HepG2 (cell line): ENCODE data around the gene KLF15. TPM values are rescaled to one million over a fixed set of nuclear protein-coding genes. Genes with fewer than 3 reads are reported as not detected.

Source experiments
- ERF ChIP-seq: IDR thresholded peaks from 2 replicates; pipeline ENCODE4 v1.6.1; 2018; ENCODE audit warnings: missing biosample characterization, missing genetic modification reagents
- FOXK2 ChIP-seq: fragments of 450-650 bp; IDR thresholded peaks from 2 replicates; pipeline ENCODE4 v1.6.1; 2016
- FOXO4 ChIP-seq: sonication (generic); formaldehyde crosslinking; conservative IDR thresholded peaks from 2 replicates; pipeline ENCODE4 v1.8.1; 2023; ENCODE audit warnings: missing genetic modification reagents
- FUBP1 ChIP-seq: sonication (generic); formaldehyde crosslinking; IDR thresholded peaks from 2 replicates; pipeline ENCODE4 v1.5.1; 2020; ENCODE audit warnings: missing genetic modification reagents, mild to moderate bottlenecking, borderline replicate concordance
- HMG20A ChIP-seq: IDR thresholded peaks from 2 replicates; pipeline ENCODE4 v1.6.1; 2016; ENCODE audit warnings: borderline replicate concordance
- HMGXB4 ChIP-seq, 2 experiments: sonication (generic) in 1 of 2; formaldehyde crosslinking in 1 of 2; IDR thresholded peaks; 2 replicates each; pipeline versions ENCODE4 v1.4.0 to v1.6.1; 2018 to 2020; ENCODE audit warnings: missing genetic modification reagents in 2 of 2, borderline replicate concordance in 1 of 2, low read depth in 1 of 2, mild to moderate bottlenecking in 1 of 2, missing biosample characterization in 1 of 2
- HOXA9 ChIP-seq: sonication (generic); formaldehyde crosslinking; IDR thresholded peaks from 2 replicates; pipeline ENCODE4 v1.8.1; 2022; ENCODE audit warnings: missing genetic modification reagents, mild to moderate bottlenecking, moderate library complexity, borderline replicate concordance
- KLF12 ChIP-seq: sonication (generic); formaldehyde crosslinking; IDR thresholded peaks from 2 replicates; pipeline ENCODE4 v1.4.0; 2020; ENCODE audit warnings: missing genetic modification reagents, borderline replicate concordance
- PLRG1 ChIP-seq: fragments of 450-650 bp; conservative IDR thresholded peaks from 2 replicates; pipeline ENCODE4 v1.6.1; 2016
- RARA ChIP-seq: IDR thresholded peaks from 2 replicates; pipeline ENCODE4 v1.6.1; 2016; ENCODE audit warnings: missing genetic modification reagents, missing compliant biosample characterization
- SIX1 ChIP-seq: sonication (generic); formaldehyde crosslinking; IDR thresholded peaks from 2 replicates; pipeline ENCODE4 v1.4.0; 2020; ENCODE audit warnings: missing genetic modification reagents, borderline replicate concordance
- SP1 ChIP-seq, 2 experiments: fragments of 450-650 bp in 1 of 2; sonication (generic) in 1 of 2; formaldehyde crosslinking in 1 of 2; IDR thresholded peaks; 2 replicates each; pipeline versions ENCODE4 v1.4.0 to v1.6.1; 2016 to 2020; ENCODE audit warnings: missing genetic modification reagents in 1 of 2
- ZBTB26 ChIP-seq: IDR thresholded peaks from 2 replicates; pipeline ENCODE4 v1.6.1; 2016; ENCODE audit warnings: missing compliant biosample characterization, missing genetic modification reagents, borderline replicate concordance
- ZBTB33 ChIP-seq: sonication (generic); formaldehyde crosslinking; IDR thresholded peaks from 2 replicates; pipeline ENCODE4 v1.4.0; 2020; ENCODE audit warnings: missing genetic modification reagents
- ZFP91 ChIP-seq: sonication (generic); formaldehyde crosslinking; IDR thresholded peaks from 2 replicates; pipeline ENCODE4 v1.9.0; 2022; ENCODE audit warnings: missing genetic modification reagents, mild to moderate bottlenecking, borderline replicate concordance
- ZNF264 ChIP-seq: sonication (generic); formaldehyde crosslinking; IDR thresholded peaks from 2 replicates; pipeline ENCODE4 v1.4.0; 2020; ENCODE audit warnings: missing genetic modification reagents
- ZNF567 ChIP-seq: sonication (generic); formaldehyde crosslinking; IDR thresholded peaks from 2 replicates; pipeline ENCODE4 v1.8.1; 2023; ENCODE audit warnings: mild to moderate bottlenecking, missing genetic modification reagents, borderline replicate concordance
- ZNF670 ChIP-seq: sonication (generic); formaldehyde crosslinking; IDR thresholded peaks from 2 replicates; pipeline ENCODE4 v1.8.0; 2022; ENCODE audit warnings: mild to moderate bottlenecking, missing genetic modification reagents, borderline replicate concordance
- polyA plus RNA-seq, 8 experiments: library from polyadenylated mRNA; depleted of rRNA in 3 of 8; stranded (reverse) in 7 of 8; unstranded in 1 of 8; fragments of >200 nt; fragmentation: Illumina TruSeq in 4 of 8; extraction: Trizol in 4 of 8; gene quantifications; 2 replicates each; pipeline versions ENCODE4 v1.2.1 to v1.2.3, GENCODE V29; 2011 to 2016; ENCODE audit warnings: low read depth in 4 of 8, missing spikeins in 1 of 8, mixed read lengths in 1 of 8; ENCODE audit not compliant: insufficient read depth in 1 of 8
- total RNA-seq, 5 experiments: library from RNA; depleted of rRNA; stranded (reverse); fragments of >200 nt; fragmentation: Illumina TruSeq; extraction: Trizol; gene quantifications; 2 replicates each; pipeline ENCODE4 v1.2.3, GENCODE V29; 2016; ENCODE audit warnings: low read depth in 1 of 5

KLF15 gene
- total and polyA plus RNA-seq, 2 of the 13 experiments (the other 11 are each of a cell fraction or from before 2014, with no cell fraction given), result 7.1 to 7.8 TPM

GRCh38 chr3:126340943-126341754 lies 16.1 kb downstream of the KLF15 start (continued):
- 0 out of 4 replicates have a peak, but pooled peaks of 1 of the 2 experiments have one; percentile 18 for TF ChIP-seq HMGXB4 (CRISPR knock-in tag; IDR thresholded peaks at IDR 0.05; ENCODE audit: borderline replicate concordance in 1 of 2, low read depth in 1 of 2)
- TF ChIP-seq FOXK2, result peak; percentile 56; the same call in 1 of the 2 replicates
- TF ChIP-seq ERF (CRISPR knock-in tag), result peak; percentile 58; the same call in 1 of the 2 replicates
- TF ChIP-seq ZBTB33 (CRISPR knock-in tag), result no peak
- peak; percentile 67 for TF ChIP-seq ZFP91
- no peak for TF ChIP-seq KLF12
- no peak for TF ChIP-seq SIX1 (CRISPR knock-in tag)
- TF ChIP-seq FOXO4 (CRISPR knock-in tag), result no peak
- no peak for TF ChIP-seq PLRG1
- TF ChIP-seq ZNF264 (CRISPR knock-in tag), result no peak
- TF ChIP-seq ZNF567 (CRISPR knock-in tag), result no peak; the same call in 1 of the 2 replicates
- no peak for TF ChIP-seq HMG20A (CRISPR knock-in tag)
- TF ChIP-seq ZNF670 (CRISPR knock-in tag), result no peak
- TF ChIP-seq FUBP1 (CRISPR knock-in tag), result no peak
- no peak for TF ChIP-seq ZBTB26 (CRISPR knock-in tag)
- no peak for TF ChIP-seq HOXA9
- no peak for TF ChIP-seq SP1 (IDR thresholded peaks at IDR 0.05)
- TF ChIP-seq SP1 (CRISPR knock-in tag; IDR thresholded peaks at IDR 0.05), result no peak
- TF ChIP-seq RARA, result peak; percentile 87
